C4-2B (cell line): ENCODE results near the gene EPB41L5.

Source experiments
- ZFX ChIP-seq: fragments of 450-650 bp; IDR thresholded peaks from 2 replicates; pipeline ENCODE4 v1.6.1; 2017
- TF ChIP-seq, protein P1 (sequence below): fragments of 450-650 bp; conservative IDR thresholded peaks from 2 replicates; pipeline ENCODE4 v1.5.1; 2017; ENCODE audit warnings: mild to moderate bottlenecking

DNA sequence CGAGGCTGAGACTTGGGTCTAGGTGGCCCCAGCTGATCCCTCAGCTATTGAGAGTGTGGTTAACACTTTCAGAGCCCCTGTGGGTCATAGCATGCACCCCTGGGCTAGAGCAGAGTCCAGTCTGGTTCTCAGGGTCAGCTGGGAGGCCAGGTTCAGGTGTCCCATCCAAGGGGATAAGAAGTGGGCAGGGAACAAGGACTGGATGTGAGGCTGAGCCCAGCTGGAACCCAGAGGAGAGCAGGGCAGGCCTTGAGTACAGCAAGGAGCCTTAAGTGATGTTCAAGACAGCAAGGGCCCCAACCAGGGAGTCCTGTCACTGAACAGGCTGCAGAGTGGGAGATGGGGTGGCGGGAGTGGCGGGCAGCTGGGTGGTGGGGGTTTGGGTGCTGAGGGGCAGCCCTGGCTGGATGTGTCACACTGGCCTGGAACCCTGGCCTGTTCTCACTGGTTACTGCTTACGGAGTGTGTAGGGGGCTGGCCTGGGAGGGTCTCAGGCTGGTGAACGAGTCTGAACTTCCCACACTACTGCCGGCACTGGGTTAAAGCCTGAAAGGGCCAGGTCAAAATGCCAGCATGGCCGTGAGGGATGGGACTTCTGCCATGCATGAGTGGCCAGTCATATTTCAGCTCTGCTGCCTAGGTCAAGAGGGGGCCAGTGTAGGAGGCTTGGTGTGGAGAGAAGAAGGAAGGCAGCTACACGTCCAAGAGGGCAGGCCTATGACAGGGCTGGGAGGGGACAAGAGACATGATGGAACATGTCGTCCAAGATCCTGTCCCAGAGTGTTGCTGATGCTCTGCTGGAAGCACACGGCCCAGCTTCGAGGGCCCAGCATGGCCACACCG, 196.8 kb downstream of the EPB41L5 start:
- TF ChIP-seq, protein P1, sequence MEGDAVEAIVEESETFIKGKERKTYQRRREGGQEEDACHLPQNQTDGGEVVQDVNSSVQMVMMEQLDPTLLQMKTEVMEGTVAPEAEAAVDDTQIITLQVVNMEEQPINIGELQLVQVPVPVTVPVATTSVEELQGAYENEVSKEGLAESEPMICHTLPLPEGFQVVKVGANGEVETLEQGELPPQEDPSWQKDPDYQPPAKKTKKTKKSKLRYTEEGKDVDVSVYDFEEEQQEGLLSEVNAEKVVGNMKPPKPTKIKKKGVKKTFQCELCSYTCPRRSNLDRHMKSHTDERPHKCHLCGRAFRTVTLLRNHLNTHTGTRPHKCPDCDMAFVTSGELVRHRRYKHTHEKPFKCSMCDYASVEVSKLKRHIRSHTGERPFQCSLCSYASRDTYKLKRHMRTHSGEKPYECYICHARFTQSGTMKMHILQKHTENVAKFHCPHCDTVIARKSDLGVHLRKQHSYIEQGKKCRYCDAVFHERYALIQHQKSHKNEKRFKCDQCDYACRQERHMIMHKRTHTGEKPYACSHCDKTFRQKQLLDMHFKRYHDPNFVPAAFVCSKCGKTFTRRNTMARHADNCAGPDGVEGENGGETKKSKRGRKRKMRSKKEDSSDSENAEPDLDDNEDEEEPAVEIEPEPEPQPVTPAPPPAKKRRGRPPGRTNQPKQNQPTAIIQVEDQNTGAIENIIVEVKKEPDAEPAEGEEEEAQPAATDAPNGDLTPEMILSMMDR: no peak
- no peak for TF ChIP-seq ZFX
